DMS53 (cell line): ENCODE measurements around the gene COL28A1.
A peak's percentile ranks its signal among the peaks of the same experiment; 100 is the strongest.
"Not testable (repeated sequence)": the region's sequence is repeated elsewhere in the genome, so short reads cannot be mapped to it uniquely, and the experiment has no call there.

Source experiments
- DNase-seq: peaks from one replicate; lab custom pipeline; 2025; lab: John Stamatoyannopoulos, UW

The COL28A1 gene

GRCh38 chr7:7561591-7561990 lies 25.9 kb upstream of the COL28A1 start:
- DNase-seq = not testable (repeated sequence)

DNA sequence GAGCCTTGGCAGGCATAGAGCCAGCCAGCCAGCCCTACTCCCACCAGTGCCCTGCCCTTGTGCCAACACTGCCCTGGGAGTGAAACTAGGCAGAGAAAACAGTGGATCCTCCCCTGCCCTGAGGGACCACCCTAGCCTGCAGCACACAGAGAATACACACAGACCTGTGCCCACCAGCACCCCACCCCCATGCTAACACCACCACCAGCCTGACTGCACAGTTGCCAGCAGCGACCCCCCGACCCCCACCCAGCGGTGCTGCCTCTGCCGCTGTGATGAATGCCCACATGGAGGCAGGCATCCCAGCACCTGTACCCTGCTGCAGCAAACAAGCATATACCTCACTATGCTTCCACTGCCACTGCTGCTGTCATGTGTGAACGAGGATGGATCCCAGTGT lies 21.6 kb upstream of the COL28A1 start:
- no peak for DNase-seq

- no peak for DNase-seq
These were observed 21.2 kb upstream of the COL28A1 start for GRCh38 chr7:7556852-7557251.

GRCh38 chr7:7554649-7555575 lies 19.2 kb upstream of the COL28A1 start:
- DNase-seq = peak; percentile 54

DNA sequence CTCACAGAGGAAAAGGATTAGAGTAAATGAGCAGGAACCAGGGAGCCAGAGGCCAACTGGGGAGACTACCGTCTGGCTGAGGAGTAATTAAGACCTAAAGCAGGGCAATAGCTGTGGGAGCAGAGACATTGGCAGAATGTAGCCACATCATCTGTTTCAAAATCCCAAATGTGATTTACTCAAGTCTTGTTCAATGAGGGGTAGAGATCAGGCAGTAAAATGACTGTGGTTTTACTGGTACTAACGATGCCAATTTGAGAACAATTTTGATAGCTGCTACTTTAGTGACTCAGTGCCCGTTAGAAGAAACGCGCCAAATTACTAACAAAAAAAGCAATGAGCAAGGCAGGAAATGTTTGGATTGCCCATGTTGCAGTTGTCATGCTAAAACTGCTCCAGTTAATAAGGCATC lies 18.4 kb upstream of the COL28A1 start:
- no peak for DNase-seq

DNA sequence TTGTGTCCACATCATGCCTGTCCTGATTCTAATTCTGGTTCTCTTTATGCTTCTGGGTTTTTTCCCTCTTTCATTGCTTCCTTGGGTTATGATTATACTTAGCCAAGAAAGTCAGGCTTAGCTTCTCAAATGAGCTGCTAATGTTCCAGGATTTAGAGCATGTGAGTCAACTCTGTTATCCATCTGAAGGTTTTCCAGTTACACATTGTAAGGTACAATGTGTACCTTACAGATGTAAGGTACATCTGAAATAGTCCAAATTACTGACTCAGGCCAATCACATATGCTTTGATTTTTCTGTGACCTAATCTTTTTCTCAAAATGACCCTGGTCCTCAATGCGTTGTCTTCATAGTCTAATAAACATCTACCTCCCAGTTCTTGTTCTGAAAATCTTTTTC lies 17.7 kb upstream of the COL28A1 start:
- DNase-seq = no peak

DNA sequence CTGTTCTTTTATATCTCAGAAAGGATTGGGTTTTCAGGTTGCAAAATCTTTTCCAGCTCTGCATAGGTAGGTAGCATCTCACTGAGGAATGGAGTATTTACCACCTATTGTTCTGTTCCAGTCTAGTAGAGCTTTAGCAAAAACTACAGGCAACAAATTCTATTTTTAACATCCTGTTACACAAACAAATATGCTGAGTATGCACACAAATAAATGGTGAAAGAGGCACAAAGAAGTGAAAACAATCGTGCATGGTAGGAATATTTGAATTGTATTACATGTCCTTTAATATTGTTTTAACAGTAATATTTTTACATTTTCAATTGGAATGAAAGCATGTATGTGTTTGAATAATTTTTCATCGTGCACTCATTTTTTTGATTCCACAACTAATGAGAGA lies 16.5 kb upstream of the COL28A1 start:
- DNase-seq = no peak

GRCh38 chr7:7550663-7551062 lies 15.0 kb upstream of the COL28A1 start:
- DNase-seq = no peak

GRCh38 chr7:7548407-7548806 lies 12.7 kb upstream of the COL28A1 start:
- no peak for DNase-seq

DNA sequence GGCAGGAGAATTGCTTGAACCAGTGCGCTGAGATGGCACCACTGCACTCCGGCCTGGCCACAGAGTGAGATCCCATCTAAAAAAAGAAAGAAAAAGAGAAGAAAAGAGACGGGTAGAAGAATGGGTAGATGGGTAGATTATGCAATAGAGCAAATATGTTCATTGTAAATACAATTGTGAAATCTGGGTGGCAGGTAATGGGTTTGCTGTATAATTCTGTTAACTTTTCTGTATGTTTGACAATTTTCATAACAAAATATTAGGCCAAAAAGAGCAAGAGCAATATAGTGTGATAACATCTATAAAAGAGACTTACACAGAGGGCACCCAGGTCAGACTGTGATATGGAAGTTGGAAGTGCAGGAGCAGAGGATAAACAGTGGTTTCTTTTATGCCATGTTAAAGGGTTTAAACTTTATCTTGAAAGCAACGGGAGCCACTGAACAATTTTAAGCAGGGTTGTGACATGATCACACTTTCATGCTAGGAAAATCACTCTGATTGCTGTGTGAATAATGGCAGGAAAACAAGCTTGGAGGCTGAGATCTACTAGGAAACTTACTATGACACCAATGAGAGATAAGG lies 6.7 kb upstream of the COL28A1 start:
- DNase-seq = no peak

DNA sequence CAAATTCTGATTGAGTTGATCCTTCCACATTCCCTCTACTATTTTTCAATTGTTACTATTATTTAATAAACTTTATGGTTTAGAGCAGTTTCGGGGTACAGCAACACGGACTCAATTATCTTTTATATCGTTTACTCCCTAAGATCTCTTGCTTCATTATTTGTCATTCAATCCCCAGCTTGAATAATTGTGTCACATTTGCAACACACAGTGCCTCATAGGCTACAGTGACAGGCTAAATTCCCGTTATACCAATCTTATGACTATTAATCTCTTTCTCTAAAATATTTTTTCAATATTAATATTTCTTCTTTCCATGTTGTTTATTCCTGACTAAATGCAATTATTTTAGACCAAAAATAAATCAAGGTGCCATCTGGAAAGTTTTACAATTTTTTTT lies 4.0 kb upstream of the COL28A1 start:
- no peak for DNase-seq

DNA sequence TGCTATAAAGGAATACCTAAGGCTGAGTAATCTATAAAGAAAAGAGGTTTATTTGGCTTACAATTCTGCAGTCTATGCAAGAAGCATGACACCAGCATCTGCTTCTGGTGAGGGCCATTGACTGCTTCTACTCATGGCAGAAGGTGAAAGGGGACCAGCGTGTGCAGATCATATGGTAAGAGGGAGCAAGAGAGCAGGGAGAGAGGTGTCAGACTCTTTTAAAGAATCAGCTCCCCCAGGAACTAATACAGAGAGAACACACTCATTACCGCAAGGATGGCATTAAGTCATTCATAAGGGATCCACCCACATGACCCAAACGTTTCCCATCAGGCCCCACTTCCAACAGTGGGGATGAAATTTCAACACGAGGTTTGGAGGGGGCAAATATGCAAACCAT lies 3.5 kb upstream of the COL28A1 start:
- DNase-seq = no peak

- DNase-seq = no peak
These were observed 2.0 kb upstream of the COL28A1 start for GRCh38 chr7:7537711-7538110.

GRCh38 chr7:7536396-7537019 lies 835 bp upstream of the COL28A1 start:
- DNase-seq = peak; percentile 82

DNA sequence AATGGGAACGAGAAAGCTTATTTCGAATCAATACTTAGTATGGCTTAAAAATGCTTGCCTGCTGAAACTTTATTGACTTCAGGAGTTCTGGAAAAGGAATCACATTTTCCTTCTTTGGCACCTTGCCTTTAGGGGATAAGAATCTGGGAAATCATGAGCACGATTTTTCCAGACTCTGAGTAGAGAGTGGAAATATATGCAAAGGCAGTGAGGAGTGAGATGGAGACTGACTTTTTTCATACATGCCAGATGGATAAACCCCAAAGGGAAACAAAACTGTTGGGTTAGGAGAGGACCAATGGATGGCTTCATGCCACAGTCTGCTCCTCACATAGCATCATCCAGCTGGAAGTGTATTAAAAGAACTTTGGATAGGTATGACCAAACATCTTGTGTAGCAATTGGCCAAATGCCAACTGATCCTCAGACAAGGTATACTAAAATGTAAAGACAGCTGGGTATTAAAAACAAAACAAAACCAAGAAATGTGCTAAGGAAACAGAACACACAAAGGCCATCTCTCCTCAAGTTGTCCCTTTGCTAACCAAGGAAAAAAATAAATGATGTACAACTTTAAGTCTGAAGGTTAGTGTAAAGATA lies 1.7 kb downstream of the COL28A1 start:
- peak; percentile 43 for DNase-seq

GRCh38 chr7:7529328-7529727 lies 6.3 kb downstream of the COL28A1 start:
- peak; percentile 96 for DNase-seq

DNA sequence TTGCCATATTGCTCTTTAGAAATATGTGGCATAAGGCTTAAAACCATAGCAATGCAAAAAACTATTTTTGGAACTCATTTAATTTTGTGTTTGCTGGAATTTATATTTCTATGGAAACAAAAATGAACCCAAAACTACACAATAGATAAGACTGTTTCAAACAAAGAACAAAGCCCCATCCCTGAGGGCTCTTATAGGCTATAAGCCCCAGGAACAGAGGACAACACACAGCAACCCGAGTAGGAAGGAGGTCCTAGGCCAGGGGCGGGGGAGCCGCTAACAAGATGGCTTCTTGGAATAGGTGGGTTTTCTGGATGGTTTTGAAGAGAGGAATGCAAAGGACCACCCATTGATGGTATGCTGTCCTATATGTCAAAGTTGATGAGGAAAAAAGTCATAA lies 8.6 kb downstream of the COL28A1 start:
- DNase-seq = no peak

DNA sequence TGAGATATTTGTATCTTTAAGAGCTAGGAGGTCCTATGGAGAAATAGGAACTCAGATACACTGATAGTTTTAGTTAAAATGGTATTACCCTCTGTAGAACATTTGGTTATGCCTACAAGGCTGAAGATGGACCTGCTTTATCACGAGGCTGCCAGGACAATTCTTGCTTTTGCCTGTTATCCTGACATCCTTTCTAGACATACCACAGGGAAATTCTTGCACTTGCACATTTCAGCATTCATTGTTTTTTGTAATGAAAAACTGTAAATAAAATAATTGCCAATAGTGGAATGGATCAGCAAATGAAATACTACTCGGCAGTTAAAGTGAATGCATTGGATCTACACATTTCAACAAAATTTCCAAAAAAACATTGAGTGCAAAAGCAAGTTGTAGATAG lies 9.7 kb downstream of the COL28A1 start:
- DNase-seq = no peak

DNA sequence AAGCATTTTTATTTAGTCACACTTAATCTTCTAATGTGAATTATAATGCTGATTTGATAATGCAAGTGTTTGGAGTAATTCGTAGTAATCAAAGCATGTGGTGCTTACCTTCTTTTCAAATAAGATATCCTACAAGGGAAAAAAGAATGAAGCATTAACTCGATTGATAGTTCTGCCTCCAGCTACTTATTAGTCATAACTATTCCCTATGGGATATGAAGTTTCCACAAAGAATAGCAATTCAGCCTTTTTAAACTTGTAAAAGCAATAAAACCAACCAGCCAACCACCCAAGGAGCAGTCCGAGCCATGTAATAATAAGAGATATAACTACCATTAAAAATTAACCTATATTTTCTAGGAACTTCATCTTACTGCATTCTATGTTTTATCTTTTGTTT lies 11.6 kb downstream of the COL28A1 start:
- DNase-seq = no peak

- DNase-seq = no peak
These were observed 13.3 kb downstream of the COL28A1 start for GRCh38 chr7:7522421-7522820.

DNA sequence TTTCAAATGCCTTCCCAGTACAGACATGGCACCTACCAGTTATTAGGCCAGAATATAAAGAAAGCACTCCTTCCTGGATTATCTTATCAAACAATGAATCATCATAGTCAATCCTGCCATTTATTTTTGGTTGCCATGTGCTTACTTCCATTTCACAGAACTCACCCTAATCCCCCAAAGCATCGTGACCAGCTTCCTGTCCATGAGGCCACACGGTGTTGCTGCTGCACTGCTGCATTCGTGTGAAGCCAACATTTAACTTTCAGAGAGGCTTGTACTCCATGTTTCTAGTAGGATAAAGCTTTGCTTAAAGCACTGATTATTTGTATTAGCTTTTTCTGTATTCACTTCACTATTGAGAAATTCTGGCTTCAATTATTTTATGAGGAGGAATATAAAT lies 14.4 kb downstream of the COL28A1 start:
- DNase-seq = peak; percentile 92

- DNase-seq = peak; percentile 68
These were observed 16.1 kb downstream of the COL28A1 start for GRCh38 chr7:7519528-7519927.

DNA sequence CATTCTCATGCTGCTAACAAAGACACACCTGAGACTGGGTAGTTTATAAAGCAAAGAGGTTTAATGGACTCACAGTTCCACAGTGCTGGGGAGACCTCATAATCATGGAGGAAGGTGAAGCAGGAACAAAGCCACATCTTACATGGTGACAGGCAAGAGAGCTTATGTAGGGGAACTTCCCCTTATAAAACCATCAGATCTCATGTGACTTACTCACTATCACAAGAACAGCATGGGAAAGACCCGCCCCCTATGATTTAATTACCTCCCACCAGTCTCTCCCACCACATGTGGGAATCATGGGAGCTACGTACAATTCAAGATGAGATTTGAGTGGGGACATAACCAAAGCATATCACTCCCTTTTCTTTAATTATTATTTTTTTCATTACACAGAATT lies 16.6 kb downstream of the COL28A1 start:
- DNase-seq = peak; percentile 62
